ENCODE data around the gene CAB39.

The CAB39 gene

GRCh38 chr2:230846360-230846759, 133.7 kb downstream of the CAB39 start:
- Histone ChIP-seq H3K4me3 (ENCODE audit: low read length) (no peak overlapping the region), H3K9me3 (ENCODE audit: control insufficient read depth, low read length) (no peaks in the 10 kb centered on the region), H3K9ac (ENCODE audit: low read length) (no peak overlapping the region), H3K36me3 (ENCODE audit: control insufficient read depth, insufficient read depth, low read length, severe bottlenecking) (no peaks in the 10 kb centered on the region), H3K4me1 (ENCODE audit: control insufficient read depth, insufficient read depth, low read length) (no peaks in the 10 kb centered on the region), H3K27me3 (replicated peaks; ENCODE audit: control insufficient read depth, insufficient read depth, low read length) (peaks cover 34% of the 10 kb centered on the region)
- no peak for DNase-seq (ENCODE audit: low read depth)

GRCh38 chr2:230847883-230848388, 135.3 kb downstream of the CAB39 start:
- H3K9me3 ChIP-seq (ENCODE audit: control insufficient read depth, low read length), result no peaks in the 10 kb centered on the region
- H3K4me3 ChIP-seq (ENCODE audit: low read length), result peak overlapping the region; percentile 58
- no peaks in the 10 kb centered on the region for H3K4me1 ChIP-seq (ENCODE audit: control insufficient read depth, insufficient read depth, low read length)
- H3K9ac ChIP-seq (ENCODE audit: low read length), result peak overlapping the region; percentile 63
- H3K36me3 ChIP-seq (ENCODE audit: control insufficient read depth, insufficient read depth, low read length, severe bottlenecking), result no peaks in the 10 kb centered on the region
- peaks cover 27% of the 10 kb centered on the region for H3K27me3 ChIP-seq (replicated peaks; ENCODE audit: control insufficient read depth, insufficient read depth, low read length)
- DNase-seq (ENCODE audit: low read depth), result peak; percentile 93

GRCh38 chr2:230849633-230850357, 137.2 kb downstream of the CAB39 start:
- Histone ChIP-seq H3K27me3 (replicated peaks; ENCODE audit: control insufficient read depth, insufficient read depth, low read length) (peaks cover 28% of the 10 kb centered on the region), H3K9me3 (ENCODE audit: control insufficient read depth, low read length) (no peaks in the 10 kb centered on the region), H3K36me3 (ENCODE audit: control insufficient read depth, insufficient read depth, low read length, severe bottlenecking) (no peaks in the 10 kb centered on the region), H3K4me3 (ENCODE audit: low read length) (no peak overlapping the region), H3K4me1 (ENCODE audit: control insufficient read depth, insufficient read depth, low read length) (no peaks in the 10 kb centered on the region), H3K9ac (ENCODE audit: low read length) (no peak overlapping the region)
- peak; percentile 38 for DNase-seq (ENCODE audit: low read depth)

- no peaks in the 10 kb centered on the region for H3K9me3 ChIP-seq (ENCODE audit: control insufficient read depth, low read length)
- H3K9ac ChIP-seq (ENCODE audit: low read length), result no peak overlapping the region
- no peak overlapping the region for H3K4me3 ChIP-seq (ENCODE audit: low read length)
- H3K27me3 ChIP-seq (replicated peaks; ENCODE audit: control insufficient read depth, insufficient read depth, low read length), result peaks cover 23% of the 10 kb centered on the region
- no peaks in the 10 kb centered on the region for H3K4me1 ChIP-seq (ENCODE audit: control insufficient read depth, insufficient read depth, low read length)
- no peak for DNase-seq (ENCODE audit: low read depth)
- H3K36me3 ChIP-seq (ENCODE audit: control insufficient read depth, insufficient read depth, low read length, severe bottlenecking), result no peaks in the 10 kb centered on the region
Measured at GRCh38 chr2:230850358-230850658, 137.7 kb downstream of the CAB39 start.

GRCh38 chr2:230852113-230852512, 139.5 kb downstream of the CAB39 start:
- no peaks in the 10 kb centered on the region for H3K4me1 ChIP-seq (ENCODE audit: control insufficient read depth, insufficient read depth, low read length)
- DNase-seq (ENCODE audit: low read depth), result no peak
- no peaks in the 10 kb centered on the region for H3K9me3 ChIP-seq (ENCODE audit: control insufficient read depth, low read length)
- H3K4me3 ChIP-seq (ENCODE audit: low read length), result no peak overlapping the region
- H3K27me3 ChIP-seq (replicated peaks; ENCODE audit: control insufficient read depth, insufficient read depth, low read length), result peaks cover 24% of the 10 kb centered on the region
- no peaks in the 10 kb centered on the region for H3K36me3 ChIP-seq (ENCODE audit: control insufficient read depth, insufficient read depth, low read length, severe bottlenecking)
- no peak overlapping the region for H3K9ac ChIP-seq (ENCODE audit: low read length)

- Histone ChIP-seq H3K9ac (ENCODE audit: low read length) (no peak overlapping the region), H3K4me1 (ENCODE audit: control insufficient read depth, insufficient read depth, low read length) (no peaks in the 10 kb centered on the region), H3K27me3 (replicated peaks; ENCODE audit: control insufficient read depth, insufficient read depth, low read length) (peaks cover 54% of the 10 kb centered on the region), H3K36me3 (ENCODE audit: control insufficient read depth, insufficient read depth, low read length, severe bottlenecking) (no peaks in the 10 kb centered on the region), H3K4me3 (ENCODE audit: low read length) (no peak overlapping the region), H3K9me3 (ENCODE audit: control insufficient read depth, low read length) (peaks cover 8% of the 10 kb centered on the region)
- no peak for DNase-seq (ENCODE audit: low read depth)
Measured at GRCh38 chr2:230861552-230862255, 149.1 kb downstream of the CAB39 start.

- Histone ChIP-seq H3K4me3 (ENCODE audit: low read length) (no peak overlapping the region), H3K27me3 (replicated peaks; ENCODE audit: control insufficient read depth, insufficient read depth, low read length) (peaks cover 53% of the 10 kb centered on the region), H3K36me3 (ENCODE audit: control insufficient read depth, insufficient read depth, low read length, severe bottlenecking) (no peaks in the 10 kb centered on the region), H3K9me3 (ENCODE audit: control insufficient read depth, low read length) (peaks cover 8% of the 10 kb centered on the region), H3K4me1 (ENCODE audit: control insufficient read depth, insufficient read depth, low read length) (no peaks in the 10 kb centered on the region), H3K9ac (ENCODE audit: low read length) (no peak overlapping the region)
- no peak for DNase-seq (ENCODE audit: low read depth)
Measured at GRCh38 chr2:230862292-230862691, 149.7 kb downstream of the CAB39 start.

- Histone ChIP-seq H3K36me3 (ENCODE audit: control insufficient read depth, insufficient read depth, low read length, severe bottlenecking) (no peaks in the 10 kb centered on the region), H3K27me3 (replicated peaks; ENCODE audit: control insufficient read depth, insufficient read depth, low read length) (peaks cover 46% of the 10 kb centered on the region), H3K9me3 (ENCODE audit: control insufficient read depth, low read length) (peaks cover 8% of the 10 kb centered on the region), H3K4me3 (ENCODE audit: low read length) (no peak overlapping the region), H3K4me1 (ENCODE audit: control insufficient read depth, insufficient read depth, low read length) (no peaks in the 10 kb centered on the region), H3K9ac (ENCODE audit: low read length) (no peak overlapping the region)
- no peak for DNase-seq (ENCODE audit: low read depth)
Measured at GRCh38 chr2:230863031-230863430, 150.4 kb downstream of the CAB39 start.

- no peaks in the 10 kb centered on the region for H3K36me3 ChIP-seq (ENCODE audit: control insufficient read depth, insufficient read depth, low read length, severe bottlenecking)
- no peaks in the 10 kb centered on the region for H3K4me1 ChIP-seq (ENCODE audit: control insufficient read depth, insufficient read depth, low read length)
- no peak for DNase-seq (ENCODE audit: low read depth)
- no peak overlapping the region for H3K4me3 ChIP-seq (ENCODE audit: low read length)
- H3K9ac ChIP-seq (ENCODE audit: low read length), result no peak overlapping the region
- peaks cover 44% of the 10 kb centered on the region for H3K27me3 ChIP-seq (replicated peaks; ENCODE audit: control insufficient read depth, insufficient read depth, low read length)
- peaks cover 5% of the 10 kb centered on the region for H3K9me3 ChIP-seq (ENCODE audit: control insufficient read depth, low read length)
Measured at GRCh38 chr2:230863442-230864121, 150.9 kb downstream of the CAB39 start.

- DNase-seq (ENCODE audit: low read depth), result no peak
- Histone ChIP-seq H3K4me1 (ENCODE audit: control insufficient read depth, insufficient read depth, low read length) (no peaks in the 10 kb centered on the region), H3K4me3 (ENCODE audit: low read length) (peak overlapping the region; percentile 83), H3K27me3 (replicated peaks; ENCODE audit: control insufficient read depth, insufficient read depth, low read length) (peaks cover 40% of the 10 kb centered on the region), H3K9ac (ENCODE audit: low read length) (peak overlapping the region; percentile 47), H3K9me3 (ENCODE audit: control insufficient read depth, low read length) (no peaks in the 10 kb centered on the region), H3K36me3 (ENCODE audit: control insufficient read depth, insufficient read depth, low read length, severe bottlenecking) (no peaks in the 10 kb centered on the region)
Measured at GRCh38 chr2:230864122-230864604, 151.5 kb downstream of the CAB39 start.

GRCh38 chr2:230864605-230865306, 152.1 kb downstream of the CAB39 start, which contains the start of gene ITM2C:
Gene ITM2C, plus strand, starts transcription at chr2:230864942. Its CDS starts 84 bp downstream, at chr2:230865026.
- no peaks in the 10 kb centered on the region for H3K9me3 ChIP-seq (ENCODE audit: control insufficient read depth, low read length)
- peaks cover 40% of the 10 kb centered on the region for H3K27me3 ChIP-seq (replicated peaks; ENCODE audit: control insufficient read depth, insufficient read depth, low read length)
- DNase-seq (ENCODE audit: low read depth), result peak; percentile 84
- peak within 1 kb of the TSS; percentile 83 for H3K4me3 ChIP-seq (ENCODE audit: low read length)
- peak within 1 kb of the TSS; percentile 80 for H3K9ac ChIP-seq (ENCODE audit: low read length)
- H3K36me3 ChIP-seq (ENCODE audit: control insufficient read depth, insufficient read depth, low read length, severe bottlenecking), result no peaks in the 10 kb centered on the region
- no peaks in the 10 kb centered on the region for H3K4me1 ChIP-seq (ENCODE audit: control insufficient read depth, insufficient read depth, low read length)
